HG02884 (cell line): ENCODE results near the gene ARHGEF7.
"Not testable (repeated sequence)": the region's sequence is repeated elsewhere in the genome, so short reads cannot be mapped to it uniquely, and the experiment has no call there.

ENCODE experiments used
- ATAC-seq: cut with Tn5 transposase; IDR thresholded peaks from one replicate; pipeline ENCODE4 v1.9.1; 2021; ENCODE audit warnings: mild to moderate bottlenecking, moderate library complexity; ENCODE audit not compliant: unreplicated experiment

Gene ARHGEF7

GRCh38 chr13:111249637-111250360 is 134.7 kb downstream of the ARHGEF7 start:
- ATAC-seq, result no peak

DNA sequence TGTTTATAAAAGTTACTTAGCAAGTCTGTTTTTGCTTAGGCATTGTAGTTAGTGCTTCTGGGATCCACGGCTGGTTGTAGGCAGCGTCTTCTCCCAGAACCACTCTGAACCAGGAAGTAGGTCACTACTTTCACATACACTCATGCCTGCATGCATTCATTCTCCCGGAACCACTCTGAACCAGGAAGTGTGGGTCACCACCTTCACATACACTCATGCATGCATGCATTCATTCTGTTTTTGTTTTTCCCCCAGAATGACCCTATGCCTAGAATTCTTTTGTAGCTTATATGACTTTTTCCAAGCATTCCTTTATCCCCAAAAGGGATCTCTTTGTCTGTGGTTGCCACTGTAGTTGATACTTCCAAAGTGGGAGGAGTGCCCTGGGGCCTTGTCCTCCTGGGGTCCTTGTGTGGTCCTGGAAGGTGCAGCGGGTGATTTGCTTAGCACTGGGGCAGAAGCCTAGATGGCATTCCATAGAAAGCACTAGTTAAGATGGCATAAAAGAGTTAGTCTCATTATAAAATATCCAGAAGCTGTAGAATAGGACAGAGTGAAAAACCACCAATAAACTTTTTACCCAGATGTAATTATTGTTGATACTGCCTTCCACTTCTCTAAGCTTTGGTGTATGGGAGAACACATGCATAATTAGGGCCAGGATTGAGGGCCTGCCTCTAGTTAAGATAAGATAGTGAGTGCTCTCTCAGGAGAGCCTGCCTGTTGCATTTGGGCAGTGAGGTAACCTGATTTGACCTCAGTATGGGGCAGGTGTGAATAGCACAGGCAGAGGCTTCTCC is 136.7 kb downstream of the ARHGEF7 start:
- no peak for ATAC-seq

DNA sequence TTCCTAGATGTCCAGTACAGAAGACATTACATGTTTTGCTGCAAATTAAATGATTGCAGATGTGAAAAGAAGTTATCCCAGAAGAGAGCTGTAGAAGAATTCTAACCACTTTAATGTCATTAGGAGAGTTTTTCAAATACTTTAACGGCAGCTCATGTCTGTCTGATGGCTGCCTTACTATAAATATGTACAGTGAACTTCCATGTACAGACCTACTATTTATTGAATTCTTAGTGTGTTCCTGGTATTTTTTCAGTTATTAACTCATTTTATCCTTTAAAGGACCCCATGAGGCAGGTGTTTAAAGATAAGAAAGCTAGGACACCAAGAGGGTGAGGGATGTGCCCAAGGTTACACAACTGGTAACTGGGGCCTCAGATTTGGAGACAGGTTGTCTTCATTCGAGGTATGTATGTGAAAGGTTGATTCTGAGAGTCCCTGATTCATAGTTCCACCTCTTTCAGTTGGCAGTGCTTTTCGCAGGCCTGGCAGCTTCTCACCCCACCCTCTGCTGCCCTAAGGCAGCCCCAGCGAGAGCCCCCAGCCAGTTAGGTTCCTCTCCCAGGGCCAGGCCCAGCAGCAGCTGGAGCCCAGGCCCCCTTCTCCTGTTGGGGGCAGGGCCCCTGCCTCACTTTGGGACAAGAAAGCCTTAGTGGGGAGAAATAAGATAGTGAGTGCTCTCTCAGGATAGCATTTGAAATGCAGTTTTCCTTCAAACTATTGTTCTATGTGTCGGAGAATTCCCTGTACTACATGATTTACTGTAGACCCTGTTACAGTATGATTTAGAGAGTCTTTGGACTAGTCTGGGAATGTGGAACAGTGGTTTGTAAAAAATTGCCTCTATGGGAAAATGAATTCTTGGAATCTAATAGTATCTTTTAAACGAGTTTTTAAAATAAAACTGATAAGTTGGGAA is 137.6 kb downstream of the ARHGEF7 start:
- no peak for ATAC-seq

DNA sequence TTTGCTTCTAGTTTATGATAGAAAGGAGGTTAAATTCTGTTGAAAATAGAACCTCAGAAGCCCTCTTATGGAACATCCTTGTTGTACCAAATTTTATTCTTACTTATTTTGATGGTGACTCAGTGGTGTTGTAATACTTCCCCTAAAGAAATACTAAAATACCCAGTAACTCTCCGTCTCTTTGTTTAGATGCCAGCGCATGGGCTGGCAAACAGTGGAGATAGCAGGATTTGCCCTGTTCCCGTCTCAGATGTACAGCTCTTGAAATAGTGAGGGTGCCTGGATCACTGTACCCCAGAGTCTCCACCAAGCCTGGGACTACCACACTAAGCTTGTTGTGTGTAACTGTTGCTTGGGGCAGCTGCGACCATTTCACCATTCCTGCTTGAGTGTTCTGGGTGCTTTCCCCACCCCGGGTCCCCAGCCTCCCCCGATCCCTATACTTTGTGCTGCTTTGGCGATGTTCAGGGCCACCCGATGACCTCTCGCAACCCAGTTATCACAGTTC is 138.3 kb downstream of the ARHGEF7 start:
- ATAC-seq, result no peak

DNA sequence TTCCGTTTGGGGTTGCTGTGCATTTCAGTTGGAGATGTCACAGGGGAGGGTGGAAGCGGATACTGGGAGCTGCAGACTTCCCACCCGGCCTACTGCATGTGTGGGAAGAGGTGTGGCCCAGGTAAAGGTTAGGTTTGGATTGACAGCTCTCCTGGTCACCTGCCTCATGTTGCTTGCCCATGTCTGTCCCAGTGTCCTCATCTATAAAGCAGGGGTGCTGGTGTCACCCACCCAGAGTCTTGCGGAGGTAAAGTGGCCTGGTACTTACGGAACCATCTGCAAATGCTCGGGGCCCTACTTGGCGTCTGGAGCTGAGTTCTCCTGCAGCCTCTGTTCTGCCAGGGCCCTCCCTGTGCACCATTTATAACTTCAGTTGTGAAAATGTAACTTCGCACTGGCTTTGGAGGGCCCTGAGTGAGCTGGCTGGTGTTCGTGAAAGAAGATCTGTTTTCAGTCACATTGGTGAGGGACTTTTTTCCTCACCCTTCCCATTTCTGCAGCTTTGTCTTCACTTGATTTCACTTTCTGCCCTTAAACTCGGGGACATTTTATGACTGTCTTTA is 140.2 kb downstream of the ARHGEF7 start:
- ATAC-seq, result no peak

- ATAC-seq, result no peak
Observed at GRCh38 chr13:111256458-111256857, 141.3 kb downstream of the ARHGEF7 start.

GRCh38 chr13:111256946-111257345 is 141.8 kb downstream of the ARHGEF7 start:
- ATAC-seq, result no peak

DNA sequence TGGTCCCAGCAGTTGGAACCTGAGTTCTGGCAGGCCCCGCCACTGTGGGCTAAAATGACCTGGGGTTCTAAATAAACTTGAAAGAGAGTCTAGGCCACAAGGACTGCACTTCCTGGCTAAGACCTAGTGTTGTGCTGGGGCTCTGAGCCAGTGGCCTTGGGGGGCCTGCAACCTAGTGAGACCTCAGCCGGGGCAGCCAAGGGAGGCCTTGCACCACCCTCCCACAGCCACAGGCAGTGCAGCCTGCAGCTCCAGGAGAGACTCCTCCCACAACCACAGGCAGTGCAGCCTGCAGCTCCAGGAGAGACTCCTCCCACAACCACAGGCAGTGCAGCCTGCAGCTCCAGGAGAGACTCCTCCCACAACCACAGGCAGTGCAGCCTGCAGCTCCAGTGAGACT is 142.8 kb downstream of the ARHGEF7 start:
- not testable (repeated sequence) for ATAC-seq

- ATAC-seq, result no peak
Observed at GRCh38 chr13:111258637-111259036, 143.5 kb downstream of the ARHGEF7 start.

DNA sequence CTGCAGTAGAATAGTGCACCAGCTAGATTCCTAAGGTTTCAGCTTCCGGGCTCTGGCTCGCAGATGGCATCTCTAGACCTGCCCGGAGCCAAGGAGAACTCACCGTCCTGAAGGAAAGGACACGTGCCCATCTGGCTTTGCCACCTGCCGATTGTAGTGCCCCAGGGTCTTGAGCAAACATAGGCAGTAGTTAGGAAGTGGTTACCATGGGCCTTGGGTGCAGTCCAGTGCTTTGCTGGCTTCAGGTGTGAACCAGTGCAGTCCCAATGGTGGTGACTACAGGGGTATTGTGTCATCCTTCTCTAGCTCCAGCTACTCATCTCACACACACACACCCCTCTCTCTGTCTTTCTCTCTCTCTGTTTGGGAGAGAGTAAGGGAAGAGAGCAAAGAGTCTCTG is 143.9 kb downstream of the ARHGEF7 start:
- no peak for ATAC-seq

DNA sequence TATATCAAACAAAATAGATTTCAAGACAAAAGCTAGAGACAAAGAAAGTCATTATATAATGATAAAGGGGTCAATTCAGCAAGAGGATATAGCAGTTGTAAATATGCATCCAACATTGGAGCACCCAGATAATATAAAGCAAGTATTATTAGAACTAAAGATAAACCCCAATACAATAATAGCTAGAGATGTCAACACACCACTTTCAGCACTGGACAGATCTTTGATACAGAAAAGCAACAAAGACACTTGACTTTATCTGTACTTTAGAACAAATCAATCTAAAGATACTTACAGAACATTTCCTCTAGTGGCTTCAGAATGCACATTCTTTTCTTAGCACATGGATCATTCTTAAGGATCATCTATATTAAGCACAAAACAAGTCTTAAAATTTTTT is 146.2 kb downstream of the ARHGEF7 start:
- ATAC-seq, result no peak

- no peak for ATAC-seq
Observed at GRCh38 chr13:111262281-111262680, 147.2 kb downstream of the ARHGEF7 start.

DNA sequence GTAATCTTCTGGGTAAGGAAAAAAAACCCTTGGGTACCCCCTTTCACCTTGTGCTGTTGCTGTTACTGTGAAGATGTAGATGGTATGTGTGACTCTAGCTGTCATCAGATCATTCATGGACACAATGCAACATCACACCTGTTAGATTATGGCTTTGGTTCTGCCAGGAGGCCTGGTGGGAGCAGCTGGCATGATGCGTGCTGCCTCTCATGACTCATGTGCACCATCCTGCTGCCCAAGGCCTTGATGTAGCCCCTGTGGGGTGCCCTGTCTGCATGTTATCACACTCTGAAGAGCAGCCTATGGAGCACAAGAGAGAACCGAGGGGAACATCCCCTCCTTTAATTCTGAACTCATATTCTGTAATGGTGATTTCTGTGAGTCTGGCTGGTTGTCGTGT is 147.6 kb downstream of the ARHGEF7 start:
- no peak for ATAC-seq

DNA sequence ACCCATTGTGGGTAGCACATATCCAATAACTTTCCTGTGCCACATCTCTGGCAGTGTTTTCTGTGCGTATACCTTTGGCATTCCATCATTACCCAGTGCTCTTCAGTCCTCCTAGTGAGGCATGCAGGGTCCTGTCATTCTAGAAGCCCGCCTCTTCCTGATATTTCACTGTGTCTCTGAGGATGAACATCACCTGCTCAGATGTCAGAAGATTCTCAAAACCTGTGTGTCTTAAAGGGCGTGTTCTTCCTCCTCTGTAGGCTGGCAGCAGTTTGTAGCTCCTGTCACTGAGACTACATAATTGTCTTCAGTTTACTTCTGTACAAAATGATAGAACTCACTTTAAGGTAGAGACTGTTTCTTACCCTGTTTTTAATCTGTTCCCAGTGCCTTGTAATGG is 148.5 kb downstream of the ARHGEF7 start:
- no peak for ATAC-seq

- no peak for ATAC-seq
Observed at GRCh38 chr13:111265006-111265700, 150.0 kb downstream of the ARHGEF7 start.

DNA sequence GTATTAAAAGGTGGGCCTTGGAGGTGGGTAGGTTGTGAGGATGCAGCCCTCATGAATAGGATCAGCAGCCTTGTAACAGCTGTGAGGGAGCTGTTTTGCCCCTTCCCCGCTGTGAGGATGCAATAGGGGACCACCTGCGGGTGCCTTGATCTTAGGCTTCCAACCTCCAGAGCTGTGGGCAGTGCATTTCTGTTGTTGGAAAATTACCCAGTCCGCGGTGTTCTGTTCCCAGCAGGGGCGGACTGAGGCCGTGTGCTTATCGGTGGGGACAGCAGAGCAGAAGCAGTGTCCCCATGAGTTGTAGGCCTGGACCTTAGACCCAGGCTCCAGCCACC is 150.6 kb downstream of the ARHGEF7 start:
- no peak for ATAC-seq

GRCh38 chr13:111267205-111267604 is 152.1 kb downstream of the ARHGEF7 start:
- no peak for ATAC-seq

DNA sequence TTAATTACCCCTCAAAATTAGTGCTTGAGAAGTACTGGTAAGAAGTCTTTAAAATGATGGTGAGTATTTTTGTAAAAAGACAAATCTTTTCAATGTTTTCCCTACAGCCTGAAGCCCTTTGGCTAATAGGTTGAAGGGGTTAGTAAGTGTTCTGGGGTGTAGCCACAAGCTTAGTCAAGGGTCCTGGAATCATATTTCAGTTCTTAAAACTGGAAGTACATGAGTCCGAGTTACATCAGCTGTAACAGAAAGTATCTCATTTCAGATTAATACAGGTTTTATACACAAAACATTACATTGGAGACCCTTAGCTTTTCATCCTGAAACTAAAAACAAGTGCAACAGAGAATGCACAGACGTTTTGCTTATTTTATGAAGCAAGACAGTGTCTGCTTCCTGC is 152.7 kb downstream of the ARHGEF7 start:
- ATAC-seq, result no peak

GRCh38 chr13:111269508-111269907 is 154.4 kb downstream of the ARHGEF7 start:
- no peak for ATAC-seq

DNA sequence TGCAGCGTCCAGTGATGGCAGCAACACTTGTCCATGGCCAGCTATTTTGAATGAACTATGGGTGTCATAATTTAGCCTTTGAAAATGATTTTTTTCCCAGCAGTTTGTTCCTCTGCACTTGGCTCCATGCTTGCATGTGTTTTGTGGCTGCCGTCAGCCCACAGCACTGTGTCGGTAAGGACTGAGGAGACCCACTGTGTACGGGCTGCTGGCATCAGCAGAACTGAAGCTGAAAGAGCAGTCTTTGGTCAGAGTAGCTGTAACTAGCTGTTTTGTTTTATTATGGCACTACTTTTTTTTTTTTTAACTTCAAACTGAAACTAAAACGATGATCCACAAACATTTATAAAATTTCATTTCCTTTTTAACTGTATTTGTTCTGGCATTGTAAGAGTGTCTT is 155.0 kb downstream of the ARHGEF7 start:
- no peak for ATAC-seq
